ENCODE measurements around the gene HMCES. TPM values are rescaled to one million over a fixed set of nuclear protein-coding genes. Genes with fewer than 3 reads are reported as not detected.
"Not testable (repeated sequence)": the region's sequence is repeated elsewhere in the genome, so short reads cannot be mapped to it uniquely, and the experiment has no call there.

Gene HMCES
- total RNA-seq, 2 donors from 2014 or later = 44.6 to 46.7 TPM

GRCh38 chr3:129337719-129338118 lies 59.0 kb downstream of the HMCES start:
- intact Hi-C loops (cut with DNase I); DNase-seq; ATAC-seq: not testable (repeated sequence)

- intact Hi-C loops (cut with DNase I); DNase-seq; ATAC-seq: not testable (repeated sequence)
These were observed 60.5 kb downstream of the HMCES start for GRCh38 chr3:129339186-129339585.

- intact Hi-C loops (cut with DNase I); DNase-seq; ATAC-seq: not testable (repeated sequence)
These were observed 61.2 kb downstream of the HMCES start for GRCh38 chr3:129339833-129340232.

- intact Hi-C loops (cut with DNase I) = no loop called here
- no peak for ATAC-seq
These were observed 62.9 kb downstream of the HMCES start for GRCh38 chr3:129341331-129342141.

GRCh38 chr3:129343643-129344360 lies 65.1 kb downstream of the HMCES start:
- ATAC-seq (peak; percentile 70 to 81), DNase-seq (peak; percentile 45)
- intact Hi-C loops (cut with DNase I) = no loop called here

More at GRCh38 chr3:129341331-129342141, 62.9 kb downstream of the HMCES start:
- DNase-seq = no peak

- intact Hi-C loops (cut with DNase I) = no loop called here
- ATAC-seq = peak; percentile 60 to 64
- no peak for DNase-seq
These were observed 66.0 kb downstream of the HMCES start for GRCh38 chr3:129344540-129345220.

- no peak for DNase-seq
- ATAC-seq = no peak
- intact Hi-C loops (cut with DNase I) = no loop called here
These were observed 66.6 kb downstream of the HMCES start for GRCh38 chr3:129345281-129345680.

- DNase-seq = no peak
- ATAC-seq = peak; percentile 12 to 53
- intact Hi-C loops (cut with DNase I) = no loop called here
These were observed 67.3 kb downstream of the HMCES start for GRCh38 chr3:129345971-129346370.

GRCh38 chr3:129346695-129347457 lies 68.2 kb downstream of the HMCES start:
- ATAC-seq = no peak
- intact Hi-C loops (cut with DNase I) = no loop called here
- DNase-seq = no peak

GRCh38 chr3:129347458-129347845 lies 68.8 kb downstream of the HMCES start:
- ATAC-seq = no peak
- no peak for DNase-seq
- intact Hi-C loops (cut with DNase I) = no loop called here

- intact Hi-C loops (cut with DNase I) = no loop called here
- DNase-seq (no peak), ATAC-seq (no peak)
These were observed 70.1 kb downstream of the HMCES start for GRCh38 chr3:129348734-129349133.

GRCh38 chr3:129349169-129349568 lies 70.5 kb downstream of the HMCES start:
- intact Hi-C loops (cut with DNase I); ATAC-seq; DNase-seq: not testable (repeated sequence)

- ATAC-seq = no peak
- DNase-seq = no peak
- intact Hi-C loops (cut with DNase I) = no loop called here
These were observed 71.1 kb downstream of the HMCES start for GRCh38 chr3:129349791-129350190.

- ATAC-seq (no peak), DNase-seq (no peak)
- intact Hi-C loops (cut with DNase I) = no loop called here
These were observed 73.4 kb downstream of the HMCES start for GRCh38 chr3:129352045-129352444.

GRCh38 chr3:129352650-129353588 lies 74.2 kb downstream of the HMCES start:
- intact Hi-C loops (cut with DNase I) = no loop called here
- DNase-seq (no peak), ATAC-seq (peak in 1 of 2 donors; percentile 33)

GRCh38 chr3:129353589-129353941 lies 74.9 kb downstream of the HMCES start:
- ATAC-seq = no peak
- intact Hi-C loops (cut with DNase I) = no loop called here
- no peak for DNase-seq

Measured in left cardiac atrium (tissue), 4 donors.